Sigmoid colon (tissue), 4 donors: ENCODE measurements around the gene TPI1.

ENCODE experiments used
- CTCF ChIP-seq, 4 experiments: fragments of 450-650 bp in 3 of 4; fragments of 200-600 bp in 1 of 4; IDR thresholded peaks; one replicate each; pipeline ENCODE4 v1.5.1; 2016 to 2019; ENCODE audit warnings: antibody characterized with exemption in 4 of 4, mild to moderate bottlenecking in 3 of 4, moderate library complexity in 2 of 4
- POLR2AphosphoS5 ChIP-seq, 4 donors: sonication (generic); formaldehyde crosslinking; IDR thresholded peaks; one replicate each; pipeline ENCODE4 v1.6.1; 2017; ENCODE audit warnings: antibody characterized with exemption in 4 of 4

DNA sequence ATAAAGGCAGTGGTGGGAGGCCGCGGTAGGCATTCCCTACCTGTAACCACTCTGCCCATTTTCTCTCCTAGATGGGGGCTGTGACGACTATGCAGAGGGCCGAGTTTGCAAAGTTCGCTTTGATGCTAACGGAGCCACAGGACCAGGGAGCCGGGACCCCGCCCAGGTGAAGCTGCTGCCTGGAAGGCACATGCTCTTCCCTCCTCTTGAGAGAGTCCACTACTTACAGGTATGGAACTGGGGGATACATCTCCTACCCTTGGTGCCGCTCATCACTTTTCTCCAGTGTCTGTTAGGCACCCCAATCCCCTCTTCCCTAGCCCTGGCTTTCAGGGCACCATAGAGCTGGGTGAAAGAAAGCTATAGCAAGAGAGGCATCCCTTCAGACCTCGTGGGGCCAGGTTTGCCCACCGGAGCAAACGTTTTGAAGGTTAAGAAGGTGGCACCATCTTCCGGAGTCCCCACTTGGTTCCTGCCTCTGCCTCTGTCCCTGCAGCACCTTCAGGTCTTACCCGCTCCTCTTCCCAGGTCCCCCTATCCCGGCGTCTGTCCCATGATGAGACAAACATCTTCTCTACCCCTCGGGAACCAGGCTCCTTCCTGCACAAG lies 41.1 kb upstream of the TPI1 start:
- no peak for TF ChIP-seq POLR2AphosphoS5 (IDR thresholded peaks at IDR 0.05)
- no peak for TF ChIP-seq CTCF (IDR thresholded peaks at IDR 0.05)
